Neural cell (in vitro differentiated cells): ENCODE data around the gene TTC21A. TPM values are rescaled to one million over a fixed set of nuclear protein-coding genes. Genes with fewer than 3 reads are reported as not detected.

Source experiments
- H2AFZ ChIP-seq: fragments of 200-600, 300-800 bp; sonication (generic), shearing (Covaris generic); 2 replicates; pipeline ENCODE4 v1.6.0; 2014; ENCODE audit warnings: low read depth, mild to moderate bottlenecking, antibody characterized with exemption, low read length, moderate library complexity
- H3F3A ChIP-seq: fragments of 200-600 bp; shearing (Covaris generic); 2 replicates; pipeline ENCODE4 v1.6.1; 2016; ENCODE audit warnings: mild to moderate bottlenecking, moderate library complexity, mixed read lengths, antibody characterized with exemption, low read length; ENCODE audit not compliant: insufficient read depth, poor library complexity, severe bottlenecking
- H3K27ac ChIP-seq: fragments of 200-600, 300-800 bp; sonication (generic), shearing (Covaris generic); 2 replicates; pipeline ENCODE4 v1.5.1; 2014; ENCODE audit warnings: mild to moderate bottlenecking, low read length, moderate library complexity
- H3K27me3 ChIP-seq: fragments of 300-800, 200-600 bp; sonication (generic), shearing (Covaris generic); 2 replicates; pipeline ENCODE4 v1.6.0; 2014; ENCODE audit warnings: mild to moderate bottlenecking, low read depth, low read length, moderate library complexity; ENCODE audit not compliant: insufficient read depth
- H3K36me3 ChIP-seq: fragments of 300-800, 200-600 bp; sonication (generic), shearing (Covaris generic); 2 replicates; pipeline ENCODE4 v1.5.1; 2014; ENCODE audit warnings: mild to moderate bottlenecking, antibody characterized with exemption, low read length, moderate library complexity; ENCODE audit not compliant: insufficient read depth
- H3K4me2 ChIP-seq: fragments of 300-800, 200-600 bp; sonication (generic), shearing (Covaris generic); 2 replicates; pipeline ENCODE4 v1.6.0; 2014; ENCODE audit warnings: mild to moderate bottlenecking, low read length
- H3K4me3 ChIP-seq: fragments of 300-800, 200-600 bp; sonication (generic), shearing (Covaris generic); 2 replicates; pipeline ENCODE4 v1.5.1; 2014; ENCODE audit warnings: mild to moderate bottlenecking, low read length, moderate library complexity
- H3K79me2 ChIP-seq: fragments of 200-600 bp; shearing (Covaris generic); replicated peaks from 2 replicates; pipeline ENCODE4 v1.6.0; 2014; ENCODE audit warnings: mild to moderate bottlenecking, low read length, moderate library complexity; ENCODE audit not compliant: insufficient read depth
- H3K9ac ChIP-seq: fragments of 300-800, 200-600 bp; sonication (generic), shearing (Covaris generic); 2 replicates; pipeline ENCODE4 v1.6.1; 2016; ENCODE audit warnings: mild to moderate bottlenecking, low read length, mixed read lengths
- H3K9me2 ChIP-seq: fragments of 200-600 bp; shearing (Covaris generic); 2 replicates; pipeline ENCODE4 v1.6.1; 2016; ENCODE audit warnings: mild to moderate bottlenecking, low read length, mixed read lengths; ENCODE audit not compliant: insufficient read depth
- H3K9me3 ChIP-seq: fragments of 200-600, 300-800 bp; sonication (generic), shearing (Covaris generic); 2 replicates; pipeline ENCODE4 v1.6.1; 2016; ENCODE audit warnings: mild to moderate bottlenecking, mixed run types, low read length, moderate library complexity, mixed read lengths
- H4K20me1 ChIP-seq: fragments of 200-600 bp; shearing (Covaris generic); 2 replicates; pipeline ENCODE4 v1.6.1; 2016; ENCODE audit warnings: mild to moderate bottlenecking, mixed run types; ENCODE audit not compliant: insufficient read depth
- CTCF ChIP-seq: fragments of 450-650 bp; IDR thresholded peaks from 2 replicates; pipeline ENCODE4 v1.5.1; 2014; ENCODE audit warnings: antibody characterized with exemption, mild to moderate bottlenecking, moderate library complexity; ENCODE audit not compliant: poor library complexity, severe bottlenecking
- EP300 ChIP-seq: fragments of 450-650 bp; conservative IDR thresholded peaks from 2 replicates; pipeline ENCODE4 v1.6.1; 2014; ENCODE audit warnings: antibody characterized with exemption, mild to moderate bottlenecking, moderate library complexity; ENCODE audit not compliant: poor library complexity, severe bottlenecking
- EZH2 ChIP-seq: fragments of 200-600, 300-800 bp; shearing (Covaris generic), sonication (generic); IDR thresholded peaks from 2 replicates; pipeline ENCODE4 v1.6.1; 2014; ENCODE audit warnings: antibody characterized with exemption, low read length, borderline replicate concordance, mild to moderate bottlenecking; ENCODE audit not compliant: insufficient read depth, poor library complexity, severe bottlenecking
- MXI1 ChIP-seq: fragments of 450-650 bp; conservative IDR thresholded peaks from 2 replicates; pipeline ENCODE4 v1.6.1; 2014; ENCODE audit warnings: antibody characterized with exemption, mild to moderate bottlenecking; ENCODE audit not compliant: poor library complexity, severe bottlenecking
- POLR2AphosphoS5 ChIP-seq: IDR thresholded peaks from 2 replicates; pipeline ENCODE4 v1.6.1; 2012
- RAD21 ChIP-seq: fragments of 450-650 bp; conservative IDR thresholded peaks from 2 replicates; pipeline ENCODE4 v1.6.1; 2014; ENCODE audit warnings: antibody characterized with exemption, mild to moderate bottlenecking, moderate library complexity
- REST ChIP-seq: IDR thresholded peaks from 2 replicates; pipeline ENCODE4 v1.6.1; 2012; ENCODE audit warnings: borderline replicate concordance
- SMC3 ChIP-seq: fragments of 450-650 bp; conservative IDR thresholded peaks from 2 replicates; pipeline ENCODE4 v1.6.1; 2014; ENCODE audit warnings: antibody characterized with exemption, mild to moderate bottlenecking, moderate library complexity; ENCODE audit not compliant: poor library complexity
- TAF1 ChIP-seq: IDR thresholded peaks from 2 replicates; pipeline ENCODE4 v1.6.1; 2012; ENCODE audit warnings: low read depth
- polyA plus RNA-seq: library from polyadenylated mRNA; depleted of rRNA; stranded (reverse); fragments of >200 nt; gene quantifications from 2 replicates; pipeline ENCODE4 v1.2.3, GENCODE V29; 2014

Gene TTC21A
- polyA plus RNA-seq, 1 donor from 2014 or later = 6.2 TPM

- H3K36me3 ChIP-seq = no peaks in the 10 kb centered on the region
These were observed 38.9 kb upstream of the TTC21A start for GRCh38 chr3:39068556-39068955.

GRCh38 chr3:39075910-39076309 lies 31.6 kb upstream of the TTC21A start:
- Histone ChIP-seq H3K79me2 (no peaks in the 10 kb centered on the region), H3K27me3 (no peaks in the 10 kb centered on the region), H2AFZ (no peak overlapping the region), H4K20me1 (no peaks in the 10 kb centered on the region), H3K27ac (no peak overlapping the region), H3K4me3 (no peak overlapping the region), H3K9ac (no peak overlapping the region), H3K9me2 (no peaks in the 10 kb centered on the region), H3K4me2 (no peak overlapping the region), H3K36me3 (peaks cover 16% of the 10 kb centered on the region), H3K9me3 (no peaks in the 10 kb centered on the region), H3F3A (no peaks in the 10 kb centered on the region)
- TF ChIP-seq MXI1 = no peak
- no peak for TF ChIP-seq POLR2AphosphoS5
- no peak for TF ChIP-seq RAD21
- TF ChIP-seq REST = no peak
- TF ChIP-seq CTCF = no peak
- TF ChIP-seq SMC3 = no peak
- no peak for TF ChIP-seq TAF1

More at GRCh38 chr3:39068556-39068955, 38.9 kb upstream of the TTC21A start:
- Histone ChIP-seq H3K27me3 (no peaks in the 10 kb centered on the region), H3K9me2 (no peaks in the 10 kb centered on the region), H3K79me2 (peaks cover 11% of the 10 kb centered on the region), H2AFZ (no peak overlapping the region), H3F3A (no peaks in the 10 kb centered on the region), H3K9me3 (no peaks in the 10 kb centered on the region), H3K27ac (no peak overlapping the region), H3K4me3 (no peak overlapping the region), H3K4me2 (no peak overlapping the region), H4K20me1 (no peaks in the 10 kb centered on the region), H3K9ac (no peak overlapping the region)
- TF ChIP-seq EZH2 (no peak), MXI1 (no peak), POLR2AphosphoS5 (no peak), RAD21 (no peak), REST (no peak), TAF1 (no peak), SMC3 (no peak), EP300 (no peak), CTCF (no peak)
